ENCODE measurements around the gene DDX10. TPM values are rescaled to one million over a fixed set of nuclear protein-coding genes. Genes with fewer than 3 reads are reported as not detected.

DDX10 gene
- total and polyA plus RNA-seq, 2 of the 8 experiments (the other 6 are each of a cell fraction or from before 2014, with no cell fraction given) = 49.2 to 52.2 TPM

DNA sequence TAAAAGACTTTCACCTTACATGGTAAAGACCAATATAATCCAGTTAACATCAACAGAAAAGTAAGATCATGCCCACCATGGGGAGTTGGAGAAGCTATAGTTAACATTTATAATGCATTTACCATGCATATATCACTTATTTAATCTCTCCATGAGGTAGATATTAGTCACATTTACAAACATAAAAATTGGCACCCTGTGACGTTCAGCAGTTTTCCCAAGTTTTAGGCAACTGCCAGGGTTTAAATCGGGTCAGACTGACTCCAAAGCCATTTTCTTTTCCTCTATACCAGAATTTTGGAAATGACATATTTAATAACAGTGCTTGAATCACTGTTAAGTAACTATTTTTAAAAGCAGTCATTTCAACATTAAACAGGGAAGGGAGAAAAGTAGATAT lies 266.3 kb downstream of the DDX10 start:
- no peak overlapping the region for H2AFZ ChIP-seq (ENCODE audit: low read length)
- WGBS, 2 experiments (ENCODE audit: extremely low coverage in 1 of 2, insufficient coverage in 1 of 2, insufficient read length in 1 of 2, insufficient replicate concordance in 2 of 2, low coverage in 1 of 2, low lambda C conversion rate in 2 of 2, missing lambda C conversion rate in 1 of 2) = 84% methylated on average over 2 of the region's 2 CpGs; no CpG with 5 or more reads in 1 of the 2 experiments
- H4K20me1 ChIP-seq (replicated peaks in 1 of 2; ENCODE audit: control insufficient read depth in 1 of 2, insufficient read depth in 2 of 2, low read length in 2 of 2) = no peaks in the 10 kb centered on the region
- H3K27ac ChIP-seq (ENCODE audit: low read depth, low read length) = no peak overlapping the region
- no peak overlapping the region for H3K18ac ChIP-seq (ENCODE audit: extremely low read depth, low read length)
- H4K91ac ChIP-seq (replicated peaks; ENCODE audit: insufficient read length, low read length) = no peak overlapping the region
- H2BK15ac ChIP-seq (ENCODE audit: low read length) = no peak overlapping the region
- H3K14ac ChIP-seq (ENCODE audit: insufficient read length) = no peak overlapping the region
- H3K9me3 ChIP-seq (ENCODE audit: insufficient read depth in 2 of 2, low read depth in 1 of 2, low read length in 1 of 2) = no peaks in the 10 kb centered on the region
- H3K23ac ChIP-seq (ENCODE audit: insufficient read length) = no peak overlapping the region
- H2BK20ac ChIP-seq (ENCODE audit: low read length) = no peak overlapping the region
- H3K4me1 ChIP-seq (replicated peaks in 1 of 4; ENCODE audit: control insufficient read depth in 3 of 4, insufficient read depth in 4 of 4, low read length in 3 of 4) = no peaks in the 10 kb centered on the region; a peak in 1 of 7 replicates
- H2BK120ac ChIP-seq (replicated peaks; ENCODE audit: low read depth, low read length) = no peak overlapping the region
- DNase-seq (ENCODE audit: low read depth in 1 of 2, low spot score in 2 of 2) (no peak), FAIRE-seq (no peak)
- H3K9ac ChIP-seq (replicated peaks in 1 of 4; ENCODE audit: extremely low read depth in 1 of 4, low read depth in 3 of 4, low read length in 3 of 4) = no peak overlapping the region
- no peak overlapping the region for H3K4ac ChIP-seq (replicated peaks; ENCODE audit: insufficient read length, low read depth, low read length)
- H3K27me3 ChIP-seq (replicated peaks in 1 of 4; ENCODE audit: control insufficient read depth in 3 of 4, extremely low read depth in 1 of 4, insufficient read depth in 3 of 4, low read length in 3 of 4) = no peaks in the 10 kb centered on the region
- H4K8ac ChIP-seq (ENCODE audit: extremely low read depth, insufficient read depth, low read length) = no peak overlapping the region
- H2AK5ac ChIP-seq (ENCODE audit: low read depth, low read length) = no peak overlapping the region
- no peaks in the 10 kb centered on the region for H3K36me3 ChIP-seq (ENCODE audit: control insufficient read depth in 2 of 4, insufficient read depth in 4 of 4, low read length in 3 of 4)
- ChIA-PET CTCF (ENCODE audit: partially characterized antibody) (interaction anchor here (1.4 kb wide), 1 partner anchor 13 kb away, joined by 3 read pairs; no protein-coding TSS in a partner anchor), POLR2A (ENCODE audit: partially characterized antibody) (no interaction called here)
- no peak overlapping the region for H3K56ac ChIP-seq (replicated peaks; ENCODE audit: insufficient read length, low read depth, low read length)
- no peak overlapping the region for H2BK12ac ChIP-seq (ENCODE audit: low read depth, low read length)
- no peak overlapping the region for H4K5ac ChIP-seq (ENCODE audit: insufficient read length, low read depth, low read length)
- H3K4me3 ChIP-seq (ENCODE audit: extremely low read depth in 1 of 4, insufficient read depth in 2 of 4, low read depth in 3 of 4, low read length in 4 of 4) = no peak overlapping the region
- H3K23me2 ChIP-seq (ENCODE audit: low read depth, low read length) = no peaks in the 10 kb centered on the region
- no peaks in the 10 kb centered on the region for H3K79me1 ChIP-seq (ENCODE audit: low read depth, low read length)
- no peaks in the 10 kb centered on the region for H3K79me2 ChIP-seq (ENCODE audit: control insufficient read depth in 1 of 2, insufficient read depth in 2 of 2, low read length in 2 of 2)
- no peak overlapping the region for H2BK5ac ChIP-seq (ENCODE audit: low read depth, low read length)
- H3K4me2 ChIP-seq (ENCODE audit: insufficient read depth in 1 of 2, low read depth in 2 of 2, low read length in 2 of 2) = no peak overlapping the region
- TF ChIP-seq, protein P1, sequence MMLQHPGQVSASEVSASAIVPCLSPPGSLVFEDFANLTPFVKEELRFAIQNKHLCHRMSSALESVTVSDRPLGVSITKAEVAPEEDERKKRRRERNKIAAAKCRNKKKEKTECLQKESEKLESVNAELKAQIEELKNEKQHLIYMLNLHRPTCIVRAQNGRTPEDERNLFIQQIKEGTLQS (IDR thresholded peaks at IDR 0.05; ENCODE audit: insufficient read depth, low read depth, low read length) = no peak
- TF ChIP-seq RAD21 (IDR thresholded peaks at IDR 0.05 in 1 of 2, conservative IDR thresholded peaks at IDR 0.05 in 1 of 2; ENCODE audit: low read depth in 2 of 2, low read length in 2 of 2) (no peak), YY1 (IDR thresholded peaks at IDR 0.05; ENCODE audit: low read depth, low read length) (no peak), CTBP2 (IDR thresholded peaks at IDR 0.05; ENCODE audit: borderline replicate concordance, insufficient read depth, insufficient read length, low read length) (no peak), BRCA1 (IDR thresholded peaks at IDR 0.05; ENCODE audit: low read depth, low read length) (no peak), CREB1 (IDR thresholded peaks at IDR 0.05) (no peak), POLR2A (IDR thresholded peaks at IDR 0.05; ENCODE audit: control extremely low read depth in 1 of 2, low read depth in 2 of 2, low read length in 2 of 2) (no peak), PHF8 (conservative IDR thresholded peaks at IDR 0.05; ENCODE audit: low read depth, low read length) (no peak), HDAC6 (IDR thresholded peaks at IDR 0.05; ENCODE audit: low read depth, low read length) (no peak), BACH1 (IDR thresholded peaks at IDR 0.05; ENCODE audit: low read length) (no peak)
- TF ChIP-seq, protein P2, sequence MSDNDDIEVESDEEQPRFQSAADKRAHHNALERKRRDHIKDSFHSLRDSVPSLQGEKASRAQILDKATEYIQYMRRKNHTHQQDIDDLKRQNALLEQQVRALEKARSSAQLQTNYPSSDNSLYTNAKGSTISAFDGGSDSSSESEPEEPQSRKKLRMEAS (IDR thresholded peaks at IDR 0.05) = no peak
- TF ChIP-seq, protein P3, sequence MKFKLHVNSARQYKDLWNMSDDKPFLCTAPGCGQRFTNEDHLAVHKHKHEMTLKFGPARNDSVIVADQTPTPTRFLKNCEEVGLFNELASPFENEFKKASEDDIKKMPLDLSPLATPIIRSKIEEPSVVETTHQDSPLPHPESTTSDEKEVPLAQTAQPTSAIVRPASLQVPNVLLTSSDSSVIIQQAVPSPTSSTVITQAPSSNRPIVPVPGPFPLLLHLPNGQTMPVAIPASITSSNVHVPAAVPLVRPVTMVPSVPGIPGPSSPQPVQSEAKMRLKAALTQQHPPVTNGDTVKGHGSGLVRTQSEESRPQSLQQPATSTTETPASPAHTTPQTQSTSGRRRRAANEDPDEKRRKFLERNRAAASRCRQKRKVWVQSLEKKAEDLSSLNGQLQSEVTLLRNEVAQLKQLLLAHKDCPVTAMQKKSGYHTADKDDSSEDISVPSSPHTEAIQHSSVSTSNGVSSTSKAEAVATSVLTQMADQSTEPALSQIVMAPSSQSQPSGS (IDR thresholded peaks at IDR 0.05; ENCODE audit: low read length) = no peak

Data from H1 (cell line).